RWPE2 (cell line): ENCODE measurements around the gene DCHS1.

ENCODE experiments used
- ATAC-seq: fragments of 200-7000 bp; cut with Tn5 transposase; 3 replicates; pipeline ENCODE4 v1.9.1; 2021; ENCODE audit warnings: low read depth
- DNase-seq: peaks from one replicate; pipeline ENCODE4 v3.0.0-alpha.2; 2020; ENCODE audit warnings: low spot score
- H3K27ac ChIP-seq: fragments of 450-650 bp; 2 replicates; pipeline ENCODE4 v1.5.1; 2017; ENCODE audit warnings: mild to moderate bottlenecking; ENCODE audit not compliant: poor library complexity, severe bottlenecking
- H3K27me3 ChIP-seq: fragments of 250-450 bp; sonication (Bioruptor Pico); 2 replicates; pipeline ENCODE4 v1.5.1; 2021; ENCODE audit warnings: mild to moderate bottlenecking, moderate library complexity; ENCODE audit not compliant: insufficient read depth, poor library complexity, severe bottlenecking
- H3K36me3 ChIP-seq: fragments of 250-450 bp; sonication (Bioruptor Pico); 2 replicates; pipeline ENCODE4 v1.5.1; 2020; ENCODE audit warnings: low read depth, mild to moderate bottlenecking, moderate library complexity
- H3K4me1 ChIP-seq: fragments of 250-450 bp; sonication (Bioruptor Pico); 2 replicates; pipeline ENCODE4 v1.5.1; 2021; ENCODE audit warnings: mild to moderate bottlenecking, moderate library complexity; ENCODE audit not compliant: insufficient read depth, poor library complexity, severe bottlenecking
- H3K4me3 ChIP-seq: fragments of 250-450 bp; sonication (Bioruptor Pico); 2 replicates; pipeline ENCODE4 v1.5.1; 2021; ENCODE audit warnings: mild to moderate bottlenecking, moderate library complexity; ENCODE audit not compliant: severe bottlenecking
- H3K9me3 ChIP-seq: fragments of 250-450 bp; sonication (Bioruptor Pico); 2 replicates; pipeline ENCODE4 v1.5.1; 2021; ENCODE audit warnings: mild to moderate bottlenecking, moderate library complexity; ENCODE audit not compliant: severe bottlenecking
- CTCF ChIP-seq: fragments of 450-650 bp; IDR thresholded peaks from one replicate; pipeline ENCODE4 v1.5.1; 2017; ENCODE audit warnings: mild to moderate bottlenecking, moderate library complexity; ENCODE audit not compliant: poor library complexity, severe bottlenecking

The DCHS1 gene

GRCh38 chr11:6660712-6661111 is 5.1 kb upstream of the DCHS1 start:
- no peaks in the 10 kb centered on the region for H3K9me3 ChIP-seq
- H3K27ac ChIP-seq = no peak overlapping the region
- H3K36me3 ChIP-seq = no peaks in the 10 kb centered on the region
- no peak for TF ChIP-seq CTCF
- H3K4me3 ChIP-seq = no peak overlapping the region
- H3K4me1 ChIP-seq = no peaks in the 10 kb centered on the region
- peaks cover 28% of the 10 kb centered on the region for H3K27me3 ChIP-seq
- DNase-seq (no peak), ATAC-seq (no peak)

- TF ChIP-seq CTCF = no peak
- no peak for DNase-seq
- Histone ChIP-seq H3K9me3 (no peaks in the 10 kb centered on the region), H3K4me3 (no peak overlapping the region), H3K27me3 (peaks cover 42% of the 10 kb centered on the region), H3K4me1 (no peaks in the 10 kb centered on the region), H3K27ac (no peak overlapping the region), H3K36me3 (no peaks in the 10 kb centered on the region)
- no peak for ATAC-seq
Observed at GRCh38 chr11:6658647-6659046, 3.0 kb upstream of the DCHS1 start.

- no peak overlapping the region for H3K4me3 ChIP-seq
- H3K9me3 ChIP-seq = no peaks in the 10 kb centered on the region
- DNase-seq (no peak), ATAC-seq (no peak)
- no peak overlapping the region for H3K27ac ChIP-seq
- no peaks in the 10 kb centered on the region for H3K36me3 ChIP-seq
- H3K4me1 ChIP-seq = no peaks in the 10 kb centered on the region
- H3K27me3 ChIP-seq = peaks cover 42% of the 10 kb centered on the region
- no peak for TF ChIP-seq CTCF
Observed at GRCh38 chr11:6657346-6657745, 1.7 kb upstream of the DCHS1 start.

- no peak for ATAC-seq
- Histone ChIP-seq H3K27me3 (peaks cover 42% of the 10 kb centered on the region), H3K4me3 (no peak overlapping the region)
Observed at GRCh38 chr11:6656936-6657335, 1.3 kb upstream of the DCHS1 start.

GRCh38 chr11:6656584-6656915 is 941 bp upstream of the DCHS1 start:
- ATAC-seq (no peak), DNase-seq (no peak)
- H3K4me1 ChIP-seq = no peaks in the 10 kb centered on the region
- H3K9me3 ChIP-seq = no peaks in the 10 kb centered on the region
- no peak overlapping the region for H3K4me3 ChIP-seq
- no peaks in the 10 kb centered on the region for H3K36me3 ChIP-seq
- TF ChIP-seq CTCF = no peak
- no peak overlapping the region for H3K27ac ChIP-seq
- peaks cover 42% of the 10 kb centered on the region for H3K27me3 ChIP-seq

More at GRCh38 chr11:6656936-6657335, 1.3 kb upstream of the DCHS1 start:
- Histone ChIP-seq H3K9me3 (no peaks in the 10 kb centered on the region), H3K4me1 (no peaks in the 10 kb centered on the region), H3K27ac (no peak overlapping the region), H3K36me3 (no peaks in the 10 kb centered on the region)
- no peak for DNase-seq
- no peak for TF ChIP-seq CTCF
